Measurements from ENCODE around the gene C17orf114.

The C17orf114 gene

GRCh38 chr17:4815043-4815675 is 13.0 kb upstream of the C17orf114 start:
- H2BK20ac ChIP-seq (ENCODE audit: low read depth, low read length) = no peak overlapping the region
- H3K9ac ChIP-seq (ENCODE audit: low read depth, low read length) = no peak overlapping the region
- no peak for ATAC-seq (ENCODE audit: low read depth)
- H3K9me1 ChIP-seq (ENCODE audit: insufficient read depth, low read length) = 0 out of 2 replicates have a peak, but pooled peaks cover 4% of the 10 kb centered on the region
- no peak overlapping the region for H3K14ac ChIP-seq (replicated peaks; ENCODE audit: low read depth, low read length)
- no peak overlapping the region for H3K4me2 ChIP-seq (ENCODE audit: low read depth, low read length)
- in situ Hi-C loops (cut with MboI; ENCODE audit: low sequenced_read_pairs) = no loop called here
- H3K9me3 ChIP-seq (ENCODE audit: control insufficient read depth, insufficient read depth, low read length) = no peaks in the 10 kb centered on the region
- H3K56ac ChIP-seq (ENCODE audit: extremely low read depth, insufficient read depth, low read length) = no peak overlapping the region
- H3K79me1 ChIP-seq (ENCODE audit: low read depth in 1 of 2, low read length in 2 of 2) = no peaks in the 10 kb centered on the region; a peak in 1 of 4 replicates
- H4K91ac ChIP-seq (ENCODE audit: insufficient read depth, low read depth, low read length) = no peak overlapping the region
- H3K36me3 ChIP-seq (ENCODE audit: control insufficient read depth, insufficient read depth, low read length) = peaks cover 47% of the 10 kb centered on the region
- H2AFZ ChIP-seq (replicated peaks; ENCODE audit: low read length, poor library complexity) = no peak overlapping the region
- H3K27me3 ChIP-seq (ENCODE audit: control insufficient read depth, insufficient read depth, low read length) = no peaks in the 10 kb centered on the region
- POLR2A ChIA-PET (ENCODE audit: unreplicated experiment) = no interaction called here
- intact Hi-C loops (cut with micrococcal nuclease) = no loop called here
- H4K20me1 ChIP-seq (ENCODE audit: insufficient read depth, low read length) = peaks cover 11% of the 10 kb centered on the region
- no peak overlapping the region for H2BK5ac ChIP-seq (ENCODE audit: low read depth, low read length, poor library complexity, severe bottlenecking)
- H3K4me3 ChIP-seq (ENCODE audit: insufficient read depth, low read depth, low read length) = no peak overlapping the region
- dilution Hi-C loops (cut with HindIII; ENCODE audit: low sequenced_read_pairs, unreplicated experiment) = no loop called here
- H2BK120ac ChIP-seq (ENCODE audit: low read depth, low read length) = no peak overlapping the region
- H3K23ac ChIP-seq (ENCODE audit: low read depth, low read length) = no peak overlapping the region
- no peak overlapping the region for H4K8ac ChIP-seq (ENCODE audit: low read depth in 2 of 2, low read length in 2 of 2)
- no TSS peak for BruUV-seq (replicated peaks)
- TF ChIP-seq POLR2A (IDR thresholded peaks at IDR 0.05; ENCODE audit: low read depth, low read length) (no peak), MXI1 (IDR thresholded peaks at IDR 0.05; ENCODE audit: borderline replicate concordance, low read depth, low read length) (no peak)
- H3K27ac ChIP-seq (ENCODE audit: insufficient read depth, low read length) = no peak overlapping the region
- no peak overlapping the region for H4K5ac ChIP-seq (ENCODE audit: low read depth, low read length)
- H3K4me1 ChIP-seq (ENCODE audit: control insufficient read depth, insufficient read depth, low read length) = no peaks in the 10 kb centered on the region
- H2AK9ac ChIP-seq (replicated peaks; ENCODE audit: low read depth, low read length, poor library complexity) = no peak overlapping the region
- DNase-seq = no peak
- 100% methylated on average over 3 of the region's 7 CpGs; no CpG with 5 or more reads in 1 of the 2 experiments for WGBS, 2 experiments (ENCODE audit: extremely low coverage in 2 of 2, insufficient read length in 1 of 2)
- H2BK15ac ChIP-seq (ENCODE audit: low read depth, low read length) = no peak overlapping the region
- CTCF ChIA-PET = no interaction called here
- no peak overlapping the region for H2AK5ac ChIP-seq (ENCODE audit: low read depth, low read length)
- no peak overlapping the region for H3K18ac ChIP-seq (ENCODE audit: low read depth, low read length)
- no peak overlapping the region for H3K4ac ChIP-seq (ENCODE audit: low read depth, low read length)
